ENCODE measurements around the gene FNDC3A.
A peak's percentile ranks its signal among the peaks of the same experiment; 100 is the strongest.

FNDC3A gene

GRCh38 chr13:49218493-49219051, 242.9 kb downstream of the FNDC3A start:
- TF ChIP-seq RAD21 (IDR thresholded peaks at IDR 0.05; ENCODE audit: low read depth) = no peak
- no peak for TF ChIP-seq EGR1 (IDR thresholded peaks at IDR 0.05)
- TF ChIP-seq EP300 (IDR thresholded peaks at IDR 0.05; ENCODE audit: borderline replicate concordance) = no peak
- no peak for TF ChIP-seq MAX (IDR thresholded peaks at IDR 0.05)
- TF ChIP-seq CEBPB (IDR thresholded peaks at IDR 0.05) = no peak
- no peak for TF ChIP-seq TEAD4 (IDR thresholded peaks at IDR 0.05)
- TF ChIP-seq FOXM1 (IDR thresholded peaks at IDR 0.05; ENCODE audit: borderline replicate concordance, low read depth) = no peak
- no peak for TF ChIP-seq CREB1 (IDR thresholded peaks at IDR 0.05; ENCODE audit: low read depth)
- TF ChIP-seq TAF1 (IDR thresholded peaks at IDR 0.05; ENCODE audit: low read depth) = no peak
- no peak for TF ChIP-seq USF1 (IDR thresholded peaks at IDR 0.05)
- no peak for TF ChIP-seq TCF12 (IDR thresholded peaks at IDR 0.05; ENCODE audit: low read depth)
- no peak for TF ChIP-seq REST (IDR thresholded peaks at IDR 0.05; ENCODE audit: low read depth)
- TF ChIP-seq YY1 (IDR thresholded peaks at IDR 0.05; ENCODE audit: low read depth) = no peak
- TF ChIP-seq ZBTB7A (IDR thresholded peaks at IDR 0.05; ENCODE audit: low read depth) = no peak
- TF ChIP-seq NFIC (IDR thresholded peaks at IDR 0.05) = no peak

GRCh38 chr13:49219647-49220035, 243.9 kb downstream of the FNDC3A start:
- no peak for TF ChIP-seq USF1 (IDR thresholded peaks at IDR 0.05)
- 0 out of 2 replicates have a peak, but pooled peaks have one; percentile 11 for TF ChIP-seq MAX (IDR thresholded peaks at IDR 0.05)

- TF ChIP-seq RAD21 (IDR thresholded peaks at IDR 0.05; ENCODE audit: low read depth) (no peak), REST (IDR thresholded peaks at IDR 0.05; ENCODE audit: low read depth) (no peak), EP300 (IDR thresholded peaks at IDR 0.05; ENCODE audit: borderline replicate concordance) (no peak), ZBTB7A (IDR thresholded peaks at IDR 0.05; ENCODE audit: low read depth) (peak; percentile 33; the same call in 1 of the 2 replicates), NFIC (IDR thresholded peaks at IDR 0.05) (no peak), EGR1 (IDR thresholded peaks at IDR 0.05) (no peak), TAF1 (IDR thresholded peaks at IDR 0.05; ENCODE audit: low read depth) (no peak), USF1 (IDR thresholded peaks at IDR 0.05) (no peak), CREB1 (IDR thresholded peaks at IDR 0.05; ENCODE audit: low read depth) (no peak), CEBPB (IDR thresholded peaks at IDR 0.05) (no peak), TCF12 (IDR thresholded peaks at IDR 0.05; ENCODE audit: low read depth) (no peak), FOXM1 (IDR thresholded peaks at IDR 0.05; ENCODE audit: borderline replicate concordance, low read depth) (no peak), MAX (IDR thresholded peaks at IDR 0.05) (peak; percentile 43; the same call in 1 of the 2 replicates), TEAD4 (IDR thresholded peaks at IDR 0.05) (no peak), YY1 (IDR thresholded peaks at IDR 0.05; ENCODE audit: low read depth) (0 out of 2 replicates have a peak, but pooled peaks have one; percentile 23)
These were observed 244.5 kb downstream of the FNDC3A start, which contains the start of gene MLNR for GRCh38 chr13:49220036-49220855. Gene MLNR (plus strand): TSS chr13:49220338. CDS start chr13:49220338, 0 bp downstream.

GRCh38 chr13:49220856-49221589, 245.3 kb downstream of the FNDC3A start:
- no peak for TF ChIP-seq EGR1 (IDR thresholded peaks at IDR 0.05)
- no peak for TF ChIP-seq TAF1 (IDR thresholded peaks at IDR 0.05; ENCODE audit: low read depth)
- no peak for TF ChIP-seq NFIC (IDR thresholded peaks at IDR 0.05)
- no peak for TF ChIP-seq CREB1 (IDR thresholded peaks at IDR 0.05; ENCODE audit: low read depth)
- no peak for TF ChIP-seq REST (IDR thresholded peaks at IDR 0.05; ENCODE audit: low read depth)
- TF ChIP-seq TCF12 (IDR thresholded peaks at IDR 0.05; ENCODE audit: low read depth) = no peak
- no peak for TF ChIP-seq EP300 (IDR thresholded peaks at IDR 0.05; ENCODE audit: borderline replicate concordance)
- TF ChIP-seq TEAD4 (IDR thresholded peaks at IDR 0.05) = no peak
- TF ChIP-seq USF1 (IDR thresholded peaks at IDR 0.05) = no peak
- TF ChIP-seq ZBTB7A (IDR thresholded peaks at IDR 0.05; ENCODE audit: low read depth) = no peak
- TF ChIP-seq CEBPB (IDR thresholded peaks at IDR 0.05) = no peak
- TF ChIP-seq FOXM1 (IDR thresholded peaks at IDR 0.05; ENCODE audit: borderline replicate concordance, low read depth) = no peak
- TF ChIP-seq RAD21 (IDR thresholded peaks at IDR 0.05; ENCODE audit: low read depth) = no peak
- no peak for TF ChIP-seq YY1 (IDR thresholded peaks at IDR 0.05; ENCODE audit: low read depth)
- no peak for TF ChIP-seq MAX (IDR thresholded peaks at IDR 0.05)
